ENCODE measurements around the gene FOXP2. TPM values are rescaled to one million over a fixed set of nuclear protein-coding genes. Genes with fewer than 3 reads are reported as not detected.

The FOXP2 gene
- total RNA-seq, 1 experiment from 2014 or later, result 0.17 TPM

DNA sequence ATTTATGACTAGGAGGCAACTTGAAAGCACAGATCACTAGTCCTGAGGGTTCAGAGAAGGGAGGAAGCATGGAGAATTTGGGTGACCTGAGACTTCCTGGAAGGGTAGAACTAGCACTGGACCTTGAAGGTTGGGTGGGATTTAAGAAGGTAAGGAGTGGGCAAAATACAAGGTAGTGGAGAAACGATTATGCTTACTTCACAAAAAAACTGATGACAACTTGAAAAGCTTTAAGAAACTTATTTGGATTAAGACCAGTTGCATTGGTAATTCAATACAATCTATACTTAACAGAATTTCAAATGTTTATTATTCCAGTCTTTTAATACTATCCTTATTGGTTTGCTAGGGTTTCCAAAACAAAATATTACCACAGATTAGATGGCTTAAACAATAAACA is 308.7 kb downstream of the FOXP2 start:
- H3K4me3 Mint-ChIP-seq, result no peak overlapping the region
- H3K27me3 Mint-ChIP-seq (ENCODE audit: low read depth), result no peaks in the 10 kb centered on the region
- 0 out of 2 replicates have a peak, but pooled peaks cover 3% of the 10 kb centered on the region for H3K4me1 Mint-ChIP-seq
- DNase-seq (ENCODE audit: low spot score) (no peak), ATAC-seq (no peak)
- ChIA-PET POLR2A (no interaction called here), CTCF (no interaction called here)
- H3K36me3 Mint-ChIP-seq, result no peaks in the 10 kb centered on the region
- H3K27ac Mint-ChIP-seq, result no peak overlapping the region
- peaks cover 3% of the 10 kb centered on the region; the same call in 1 of the 2 replicates for H3K9me3 Mint-ChIP-seq
- TF ChIP-seq SOX15 (CRISPR knock-in tag; IDR thresholded peaks at IDR 0.05) (no peak), CREM (CRISPR knock-in tag; IDR thresholded peaks at IDR 0.05) (no peak), TP53 (CRISPR knock-in tag; IDR thresholded peaks at IDR 0.05) (no peak)
- TF ChIP-seq, protein P1, sequence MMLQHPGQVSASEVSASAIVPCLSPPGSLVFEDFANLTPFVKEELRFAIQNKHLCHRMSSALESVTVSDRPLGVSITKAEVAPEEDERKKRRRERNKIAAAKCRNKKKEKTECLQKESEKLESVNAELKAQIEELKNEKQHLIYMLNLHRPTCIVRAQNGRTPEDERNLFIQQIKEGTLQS (CRISPR knock-in tag; conservative IDR thresholded peaks at IDR 0.05), result no peak

GRCh38 chr7:114740095-114740494 is 325.5 kb downstream of the FOXP2 start:
- Mint-ChIP-seq H3K27ac (no peak overlapping the region), H3K4me1 (no peaks in the 10 kb centered on the region), H3K27me3 (ENCODE audit: low read depth) (no peaks in the 10 kb centered on the region), H3K36me3 (no peaks in the 10 kb centered on the region), H3K4me3 (no peak overlapping the region), H3K9me3 (no peaks in the 10 kb centered on the region)
- CTCF ChIA-PET, result interaction anchor here (0.5 kb wide), 1 partner anchor 106 kb away, joined by 3 read pairs; no protein-coding TSS in a partner anchor
- no peak for ATAC-seq
- TF ChIP-seq ZNF532 (CRISPR knock-in tag; IDR thresholded peaks at IDR 0.05; ENCODE audit: borderline replicate concordance), result no peak
- TF ChIP-seq ZNF416 (CRISPR knock-in tag; IDR thresholded peaks at IDR 0.05), result no peak
- TF ChIP-seq ATF1 (CRISPR knock-in tag; IDR thresholded peaks at IDR 0.05), result no peak
- no peak for TF ChIP-seq RELA (CRISPR knock-in tag; IDR thresholded peaks at IDR 0.05; ENCODE audit: borderline replicate concordance)
- TF ChIP-seq EMX1 (CRISPR knock-in tag; IDR thresholded peaks at IDR 0.05), result no peak
- TF ChIP-seq ZNF317 (CRISPR knock-in tag; IDR thresholded peaks at IDR 0.05; ENCODE audit: borderline replicate concordance, low read depth), result no peak
- TF ChIP-seq, protein P2, sequence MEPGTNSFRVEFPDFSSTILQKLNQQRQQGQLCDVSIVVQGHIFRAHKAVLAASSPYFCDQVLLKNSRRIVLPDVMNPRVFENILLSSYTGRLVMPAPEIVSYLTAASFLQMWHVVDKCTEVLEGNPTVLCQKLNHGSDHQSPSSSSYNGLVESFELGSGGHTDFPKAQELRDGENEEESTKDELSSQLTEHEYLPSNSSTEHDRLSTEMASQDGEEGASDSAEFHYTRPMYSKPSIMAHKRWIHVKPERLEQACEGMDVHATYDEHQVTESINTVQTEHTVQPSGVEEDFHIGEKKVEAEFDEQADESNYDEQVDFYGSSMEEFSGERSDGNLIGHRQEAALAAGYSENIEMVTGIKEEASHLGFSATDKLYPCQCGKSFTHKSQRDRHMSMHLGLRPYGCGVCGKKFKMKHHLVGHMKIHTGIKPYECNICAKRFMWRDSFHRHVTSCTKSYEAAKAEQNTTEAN (CRISPR knock-in tag; IDR thresholded peaks at IDR 0.05), result no peak
- no peak for TF ChIP-seq AFF4 (CRISPR knock-in tag; IDR thresholded peaks at IDR 0.05; ENCODE audit: borderline replicate concordance)
- POLR2A ChIA-PET, result no interaction called here
- no peak for DNase-seq (ENCODE audit: low spot score)

DNA sequence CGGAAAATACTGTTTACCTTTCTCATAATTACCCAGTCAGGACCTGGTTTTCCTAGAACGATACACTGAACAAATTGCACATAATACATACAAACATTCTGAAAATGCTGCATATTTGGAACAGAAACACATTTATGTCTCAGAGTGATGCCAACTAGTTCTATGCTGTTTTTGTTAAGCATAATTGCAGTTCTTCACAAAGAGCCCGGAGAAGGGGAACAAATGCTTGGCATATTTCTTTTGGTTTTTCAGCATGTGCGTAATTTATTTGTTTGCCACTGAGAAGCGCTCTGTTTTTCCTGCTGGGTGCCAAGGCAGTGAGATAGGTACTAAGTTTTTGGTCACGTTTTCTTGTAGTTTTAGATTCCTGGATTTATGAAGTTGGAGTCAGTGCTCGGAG is 326.3 kb downstream of the FOXP2 start:
- ChIA-PET POLR2A (no interaction called here), CTCF (no interaction called here)
- no peak for ATAC-seq
- Mint-ChIP-seq H3K4me3 (no peak overlapping the region), H3K27ac (no peak overlapping the region), H3K9me3 (no peaks in the 10 kb centered on the region), H3K36me3 (no peaks in the 10 kb centered on the region), H3K4me1 (no peaks in the 10 kb centered on the region), H3K27me3 (ENCODE audit: low read depth) (no peaks in the 10 kb centered on the region)
- TF ChIP-seq HMGA2 (CRISPR knock-in tag; IDR thresholded peaks at IDR 0.05), result no peak
- no peak for DNase-seq (ENCODE audit: low spot score)

Data from WTC11 (cell line).